Esophagus (tissue), 2 donors: ENCODE measurements around the gene HES3. TPM values are rescaled to one million over a fixed set of nuclear protein-coding genes. Genes with fewer than 3 reads are reported as not detected.

Experiments
- H3K27ac ChIP-seq, 2 donors: one replicate each; pipeline ENCODE4 v1.5.1; 2013; ENCODE audit warnings: low read depth in 2 of 2, mild to moderate bottlenecking in 2 of 2, inconsistent platforms in 1 of 2, low read length in 1 of 2, moderate library complexity in 1 of 2
- H3K27me3 ChIP-seq, 2 donors: one replicate each; pipeline ENCODE4 v1.6.1; 2013; ENCODE audit warnings: low read length in 2 of 2, control low read depth in 1 of 2, mild to moderate bottlenecking in 1 of 2; ENCODE audit not compliant: insufficient read depth in 2 of 2, control insufficient read depth in 1 of 2
- H3K36me3 ChIP-seq, 2 donors: one replicate each; pipeline ENCODE4 v1.6.1; 2013; ENCODE audit warnings: low read length in 1 of 2; ENCODE audit not compliant: control insufficient read depth in 2 of 2, insufficient read depth in 2 of 2
- H3K4me1 ChIP-seq, 2 donors: one replicate each; pipeline ENCODE4 v1.6.1; 2013; ENCODE audit warnings: low read length in 1 of 2; ENCODE audit not compliant: control insufficient read depth in 2 of 2, insufficient read depth in 2 of 2
- H3K4me3 ChIP-seq, 2 donors: one replicate each; pipeline ENCODE4 v1.5.1; 2013; ENCODE audit warnings: low read length in 2 of 2, mild to moderate bottlenecking in 2 of 2, low read depth in 1 of 2, moderate library complexity in 1 of 2
- H3K9me3 ChIP-seq, 2 donors: one replicate each; pipeline ENCODE4 v1.6.1; 2013; ENCODE audit warnings: mild to moderate bottlenecking in 2 of 2, low read depth in 1 of 2, low read length in 1 of 2, moderate library complexity in 1 of 2; ENCODE audit not compliant: control insufficient read depth in 2 of 2, insufficient read depth in 1 of 2
- WGBS, 2 donors: extraction: QIAGEN DNeasy Blood & Tissue Kit; methylation state at CpG; one replicate each; pipeline ENCODE4 v1.1.7; 2013; 5-methylcytosine and 5-hydroxymethylcytosine counted together
- polyA plus RNA-seq, 2 donors: library from polyadenylated mRNA; stranded (reverse); fragments of 200-250 nt; gene quantifications; one replicate each; pipeline ENCODE4 v1.2.3, GENCODE V29; 2013
- donor health status: healthy with polysubstance abuse.
- donor health status: Bipolar disorder and iron deficiency.

Gene HES3
- polyA plus RNA-seq, 2 donors: not detected

DNA sequence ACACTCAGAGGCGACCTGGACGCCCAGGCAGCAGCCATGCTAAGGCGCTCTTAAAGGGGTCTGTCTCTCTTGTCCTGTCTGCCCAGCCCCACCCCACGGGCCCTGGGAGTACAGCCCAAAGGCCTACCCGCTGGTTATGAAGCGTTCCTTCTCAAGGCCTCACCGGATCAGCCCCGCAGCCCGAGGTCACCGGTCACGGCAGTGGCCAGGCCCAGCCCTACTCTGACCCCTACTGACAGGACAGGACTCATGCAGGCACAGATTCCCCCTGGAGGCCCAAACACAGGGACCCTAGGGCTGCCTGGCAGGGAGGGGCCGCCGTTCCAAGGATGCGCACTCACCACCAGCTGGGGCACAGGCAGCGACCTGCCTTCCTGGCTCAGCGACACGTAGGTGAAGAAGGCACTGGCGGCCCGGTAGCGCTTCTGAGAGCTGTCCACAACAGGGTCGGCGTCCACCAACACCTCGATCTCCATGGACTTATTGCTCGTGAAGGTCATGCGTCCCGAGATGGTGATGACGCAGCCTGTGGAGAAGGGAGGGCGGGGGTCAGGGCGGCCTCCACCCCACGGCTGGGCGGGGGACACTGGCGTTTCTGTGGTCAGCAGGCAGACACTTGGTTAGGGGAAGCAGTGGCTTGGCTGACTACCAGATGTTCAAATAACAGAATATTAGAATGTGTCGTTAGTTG is 36.9 kb downstream of the HES3 start:
- WGBS, 2 donors: 84 to 85% methylated on average over 33 of the region's 33 CpGs
- H3K9me3 ChIP-seq: no peaks in the 10 kb centered on the region
- no peak overlapping the region for H3K27ac ChIP-seq
- peaks cover 6% of the 10 kb centered on the region in 2 donors for H3K4me1 ChIP-seq
- peaks cover 0 to 6% of the 10 kb centered on the region in 2 donors for H3K36me3 ChIP-seq
- H3K4me3 ChIP-seq: no peak overlapping the region
- no peaks in the 10 kb centered on the region for H3K27me3 ChIP-seq

DNA sequence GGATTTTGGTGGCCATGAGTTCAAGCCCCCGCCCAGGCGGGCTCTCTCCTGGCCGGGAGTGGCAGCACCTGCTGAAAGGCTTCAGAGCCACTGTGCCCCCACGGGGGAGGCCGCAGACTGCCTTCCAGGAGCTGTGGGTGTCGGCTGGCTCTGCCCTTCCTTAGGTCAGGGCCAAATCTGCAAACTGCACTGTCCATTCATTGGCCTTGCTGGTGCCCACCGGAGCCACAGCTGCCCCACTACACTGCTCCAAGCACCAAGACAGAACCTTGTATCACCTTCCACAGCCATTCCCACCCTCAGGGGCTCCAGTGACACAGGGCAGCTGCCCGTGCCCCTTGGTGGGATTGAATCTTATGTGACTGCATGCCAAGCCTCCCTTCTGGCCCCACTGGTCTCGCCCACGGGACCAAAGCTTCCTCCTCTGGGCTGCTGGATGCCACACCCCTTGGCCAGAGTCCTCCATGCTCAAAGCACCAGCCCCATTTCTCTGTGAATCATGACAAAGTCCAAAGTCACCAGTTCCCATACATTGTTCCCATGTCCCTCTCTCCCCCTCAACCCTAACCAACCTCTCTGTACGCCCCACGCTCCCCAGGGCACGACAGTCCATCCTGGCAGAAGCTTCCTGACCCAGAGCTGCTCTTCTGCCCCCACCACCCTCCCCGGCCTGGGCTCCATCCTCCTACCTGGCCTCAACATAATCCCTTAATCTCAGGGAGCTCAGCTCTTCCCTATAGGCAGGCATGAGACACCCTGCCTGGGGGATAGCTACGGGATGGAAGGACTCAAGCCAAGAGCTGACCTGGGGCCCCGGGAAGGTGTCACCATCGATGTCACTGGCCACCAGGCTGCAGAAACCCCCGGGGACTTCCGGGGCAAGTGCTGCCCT is 37.8 kb downstream of the HES3 start:
- Histone ChIP-seq H3K4me1 (peaks cover 3 to 5% of the 10 kb centered on the region in 2 donors), H3K27me3 (no peaks in the 10 kb centered on the region), H3K4me3 (no peak overlapping the region), H3K27ac (no peak overlapping the region), H3K9me3 (no peaks in the 10 kb centered on the region), H3K36me3 (peaks cover 0 to 6% of the 10 kb centered on the region in 2 donors)
- 74 to 84% methylated on average over 19 of the region's 19 CpGs for WGBS, 2 donors

DNA sequence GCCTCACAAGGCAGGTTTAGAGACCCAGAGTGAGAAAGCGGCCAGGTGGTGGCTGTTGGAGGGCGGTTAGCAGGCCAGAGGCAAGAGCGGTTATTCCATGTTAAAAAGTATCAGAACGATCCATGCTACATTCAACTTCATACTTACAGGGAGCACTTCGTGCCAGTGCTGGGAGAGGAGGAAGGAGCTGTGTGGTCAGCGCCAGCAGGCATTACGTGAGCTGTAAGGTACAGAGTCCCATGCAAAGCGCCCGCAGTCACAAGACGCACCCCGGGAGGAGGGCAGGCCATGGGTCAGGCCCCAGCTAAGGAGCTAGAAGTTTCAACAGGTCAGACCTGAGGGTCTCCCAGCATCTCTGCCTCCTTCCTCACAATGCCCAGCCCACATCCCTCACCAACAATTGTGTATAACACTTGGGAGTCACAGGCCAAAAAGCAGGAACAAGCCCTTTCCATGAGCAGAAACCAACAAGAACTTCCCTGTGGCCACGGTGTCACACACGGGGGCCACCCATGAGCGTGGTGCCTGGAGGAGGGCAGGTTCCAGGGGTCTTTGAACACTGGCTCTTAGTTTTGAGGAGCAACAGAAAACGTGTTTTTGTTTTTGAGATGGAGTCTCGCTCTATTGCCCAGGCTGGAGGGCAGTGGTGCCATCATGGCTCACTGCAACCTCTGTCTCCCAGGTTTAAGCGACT is 38.7 kb downstream of the HES3 start:
- Histone ChIP-seq H3K9me3 (no peaks in the 10 kb centered on the region), H3K27ac (no peak overlapping the region), H3K4me1 (peaks cover 3% of the 10 kb centered on the region in 2 donors), H3K27me3 (no peaks in the 10 kb centered on the region), H3K4me3 (no peak overlapping the region), H3K36me3 (peaks cover 0 to 6% of the 10 kb centered on the region in 2 donors)
- 92 to 95% methylated on average over 17 of the region's 17 CpGs for WGBS, 2 donors

DNA sequence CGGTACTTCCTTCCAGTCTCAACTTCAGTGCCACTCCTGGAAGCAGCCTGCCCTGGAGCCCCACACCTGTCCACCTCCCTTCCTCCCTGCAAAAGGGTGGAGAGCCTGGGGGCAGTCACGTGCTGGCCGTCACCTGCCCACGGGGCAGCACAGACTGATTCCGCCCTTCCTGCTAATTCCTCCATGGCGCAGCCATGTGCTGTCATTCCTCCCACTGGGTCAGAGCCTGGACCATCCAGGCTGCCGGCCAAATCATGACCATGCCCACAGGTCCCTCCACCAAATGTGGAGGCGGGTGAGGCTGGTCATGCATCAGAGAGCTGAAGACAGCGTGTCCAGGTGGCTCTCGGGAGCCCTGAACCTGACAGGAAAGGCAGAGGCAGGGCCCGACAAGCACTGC is 41.4 kb downstream of the HES3 start:
- WGBS, 2 donors: 90 to 94% methylated on average over 11 of the region's 11 CpGs
- Histone ChIP-seq H3K27me3 (no peaks in the 10 kb centered on the region), H3K4me1 (peaks cover 3 to 7% of the 10 kb centered on the region in 2 donors), H3K27ac (no peak overlapping the region), H3K9me3 (no peaks in the 10 kb centered on the region), H3K36me3 (peaks cover 0 to 2% of the 10 kb centered on the region in 2 donors), H3K4me3 (no peak overlapping the region)

DNA sequence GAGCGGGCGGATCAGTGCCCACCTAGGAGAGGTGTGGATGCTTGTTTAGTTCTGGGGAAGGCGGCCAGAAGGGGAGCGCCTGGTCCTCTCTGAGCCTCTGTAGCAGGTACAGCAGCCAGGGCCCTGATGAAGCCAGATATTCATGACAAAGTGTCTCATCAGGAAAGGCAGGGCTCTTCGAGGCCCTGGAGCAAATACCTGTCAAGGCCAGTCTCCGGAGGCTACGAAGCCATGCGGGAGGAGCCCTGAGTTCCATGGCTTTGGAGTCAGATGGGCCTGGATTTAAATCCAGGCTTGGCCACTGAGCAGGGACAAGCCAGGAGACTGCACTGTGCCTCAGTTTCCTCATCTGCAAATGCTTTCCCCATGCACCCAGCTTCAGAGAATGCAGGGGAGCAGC is 42.3 kb downstream of the HES3 start:
- H3K27ac ChIP-seq: no peak overlapping the region
- no peaks in the 10 kb centered on the region for H3K9me3 ChIP-seq
- no peak overlapping the region for H3K4me3 ChIP-seq
- 91 to 92% methylated on average over 8 of the region's 8 CpGs for WGBS, 2 donors
- H3K36me3 ChIP-seq: peaks cover 0 to 2% of the 10 kb centered on the region in 2 donors
- H3K27me3 ChIP-seq: no peaks in the 10 kb centered on the region
- peaks cover 3 to 7% of the 10 kb centered on the region in 2 donors for H3K4me1 ChIP-seq

DNA sequence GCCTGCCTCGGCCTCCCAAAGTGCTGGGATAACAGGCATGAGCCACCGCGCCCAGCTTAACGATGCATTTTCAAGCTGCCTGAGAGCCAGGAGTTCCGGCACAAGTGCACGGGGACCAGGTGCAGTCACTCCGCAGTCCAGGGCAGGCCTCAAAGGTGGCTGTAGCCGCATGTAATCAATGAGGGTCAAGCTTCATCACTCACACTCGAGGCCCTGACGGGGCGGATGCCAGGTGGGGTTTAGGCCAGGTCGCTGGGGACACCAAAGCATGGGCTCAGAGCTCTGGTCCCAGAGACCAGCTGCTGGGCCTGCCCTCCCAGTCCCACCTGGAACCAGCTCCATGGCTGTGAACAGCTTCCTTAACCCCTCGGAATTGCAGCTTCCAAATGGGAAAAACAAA is 43.0 kb downstream of the HES3 start:
- WGBS, 2 donors: 79 to 80% methylated on average over 13 of the region's 13 CpGs
- Histone ChIP-seq H3K9me3 (no peaks in the 10 kb centered on the region), H3K4me3 (no peak overlapping the region)

DNA sequence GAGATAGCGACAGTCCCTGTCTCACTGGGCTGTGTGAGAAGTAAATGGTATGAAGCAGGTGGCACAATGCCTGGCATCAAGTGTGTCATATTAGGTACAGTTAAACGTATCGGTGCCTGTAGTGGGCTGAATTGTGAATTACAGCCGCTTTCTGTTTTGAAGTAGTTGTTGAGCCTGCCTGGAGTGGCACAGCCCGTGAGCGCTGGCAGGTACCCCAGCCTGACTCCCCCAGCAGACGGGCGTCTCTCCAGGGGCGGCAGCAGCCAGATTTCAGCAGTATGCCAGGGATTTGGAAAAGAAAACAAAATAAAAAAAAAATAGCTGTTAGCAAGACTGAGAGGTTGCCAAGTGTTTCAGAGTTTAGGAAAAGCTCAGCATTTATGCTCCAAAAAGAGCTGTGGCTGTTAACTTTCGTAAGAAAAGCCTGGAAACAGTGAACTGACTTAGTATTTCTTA is 43.5 kb downstream of the HES3 start:
- H3K4me3 ChIP-seq: no peak overlapping the region
- 45 to 55% methylated on average over 10 of the region's 10 CpGs for WGBS, 2 donors
- H3K36me3 ChIP-seq: peaks cover 0 to 3% of the 10 kb centered on the region in 2 donors
- H3K27me3 ChIP-seq: no peaks in the 10 kb centered on the region
- H3K9me3 ChIP-seq: no peaks in the 10 kb centered on the region
- no peak overlapping the region for H3K27ac ChIP-seq
- peaks cover 3 to 4% of the 10 kb centered on the region in 2 donors for H3K4me1 ChIP-seq

More for the DNA sequence above, 43.0 kb downstream of the HES3 start:
- H3K27me3 ChIP-seq: no peaks in the 10 kb centered on the region
- peaks cover 3 to 4% of the 10 kb centered on the region in 2 donors for H3K4me1 ChIP-seq
- H3K36me3 ChIP-seq: peaks cover 0 to 3% of the 10 kb centered on the region in 2 donors
- H3K27ac ChIP-seq: no peak overlapping the region

DNA sequence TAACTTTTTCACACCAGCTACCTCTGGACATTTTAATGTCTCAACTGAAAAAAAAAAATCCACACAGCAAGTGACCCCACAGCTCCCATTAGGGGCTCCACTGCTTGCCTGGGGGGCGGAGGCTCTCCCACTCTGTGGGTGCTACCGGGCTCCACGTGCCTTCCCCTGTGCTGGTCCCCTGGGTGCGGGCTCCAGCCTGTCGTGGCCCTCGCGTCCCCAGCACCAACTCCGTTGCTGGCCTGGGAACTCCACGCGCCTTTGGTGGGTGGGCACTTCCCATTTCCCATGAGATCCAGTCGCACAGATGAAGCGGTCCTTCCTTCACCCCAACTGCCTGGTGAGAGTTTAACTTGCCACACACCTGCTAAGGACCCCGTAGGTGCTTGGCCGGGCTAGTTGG is 44.0 kb downstream of the HES3 start:
- Histone ChIP-seq H3K27me3 (no peaks in the 10 kb centered on the region), H3K27ac (no peak overlapping the region), H3K36me3 (peaks cover 0 to 3% of the 10 kb centered on the region in 2 donors), H3K4me3 (no peak overlapping the region), H3K4me1 (peaks cover 3 to 4% of the 10 kb centered on the region in 2 donors), H3K9me3 (no peaks in the 10 kb centered on the region)
- 80 to 86% methylated on average over 14 of the region's 14 CpGs for WGBS, 2 donors

DNA sequence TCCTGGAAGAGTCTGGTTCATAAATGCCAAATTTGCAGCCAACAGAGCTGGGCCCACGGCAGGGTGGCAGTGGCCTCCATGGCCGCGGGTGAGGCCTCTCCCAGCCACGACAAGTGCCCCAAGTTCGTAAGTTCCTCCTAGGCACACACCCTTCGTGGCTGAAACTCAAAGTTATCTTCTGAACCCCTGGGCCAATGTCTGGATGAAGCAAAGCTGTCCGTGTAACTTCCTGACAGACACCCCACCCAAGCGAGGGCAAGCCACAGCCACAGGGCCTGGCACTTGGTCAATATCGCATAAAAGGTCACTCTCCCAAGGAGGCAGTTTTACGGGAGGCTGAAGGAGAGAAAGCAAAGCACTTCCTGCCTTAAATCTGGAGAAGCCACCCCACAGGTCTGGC is 44.7 kb downstream of the HES3 start:
- WGBS, 2 donors: 73 to 84% methylated on average over 10 of the region's 10 CpGs

More for the DNA sequence above, 44.7 kb downstream of the HES3 start:
- H3K4me3 ChIP-seq: no peak overlapping the region
- no peaks in the 10 kb centered on the region for H3K9me3 ChIP-seq
- H3K27me3 ChIP-seq: no peaks in the 10 kb centered on the region
- peaks cover 3 to 4% of the 10 kb centered on the region in 2 donors for H3K4me1 ChIP-seq
- H3K36me3 ChIP-seq: peaks cover 0 to 5% of the 10 kb centered on the region in 2 donors
- H3K27ac ChIP-seq: no peak overlapping the region
